HG03064 (cell line): Measurements from ENCODE around the gene RFX8.
"Not testable (repeated sequence)": the region's sequence is repeated elsewhere in the genome, so short reads cannot be mapped to it uniquely, and the experiment has no call there.

ENCODE experiments used
- ATAC-seq: cut with Tn5 transposase; IDR thresholded peaks from one replicate; pipeline ENCODE4 v1.9.1; 2021; ENCODE audit warnings: low read depth; ENCODE audit not compliant: unreplicated experiment

Gene RFX8

DNA sequence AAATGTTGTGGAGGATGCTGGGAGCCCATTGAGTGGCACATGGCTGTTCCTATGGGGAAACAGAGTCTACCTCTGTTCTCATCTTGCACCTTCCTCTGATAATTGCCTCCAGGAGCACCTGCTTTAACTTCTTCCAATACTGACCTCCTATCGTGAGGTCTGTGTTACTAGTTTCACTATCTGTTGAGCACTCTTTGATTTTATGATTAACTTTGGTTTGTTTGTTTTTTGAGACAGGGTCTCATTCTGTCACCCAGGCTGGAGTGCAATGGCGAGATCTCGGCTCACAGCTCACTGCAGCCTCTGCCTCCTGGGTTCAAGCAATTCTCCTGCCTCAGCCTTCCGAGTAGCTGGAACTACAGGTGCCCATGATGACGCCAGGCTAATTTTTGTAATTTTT lies 12.1 kb upstream of the RFX8 start:
- ATAC-seq: no peak

- no peak for ATAC-seq
These were observed 11.4 kb upstream of the RFX8 start for GRCh38 chr2:101486258-101486701.

DNA sequence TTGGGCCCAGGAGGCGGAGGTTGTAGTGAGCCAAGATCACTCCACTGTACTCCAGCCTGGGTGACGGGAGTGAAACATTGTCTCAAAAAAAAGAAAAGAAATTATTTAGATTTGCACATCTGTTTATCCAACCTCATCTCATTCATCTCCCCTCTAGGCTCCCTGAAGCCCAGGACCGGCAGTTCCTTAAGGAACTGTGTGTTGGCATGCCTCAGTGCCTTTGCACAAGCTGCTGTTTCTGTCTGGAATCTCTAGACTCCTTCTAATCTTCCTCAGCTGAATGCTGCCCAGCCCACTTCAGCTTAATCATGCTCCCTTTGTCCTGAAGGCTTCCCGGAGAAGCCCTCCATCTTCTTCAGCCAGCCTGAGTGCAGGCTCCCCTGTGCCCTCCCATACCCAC lies 10.9 kb upstream of the RFX8 start:
- no peak for ATAC-seq

DNA sequence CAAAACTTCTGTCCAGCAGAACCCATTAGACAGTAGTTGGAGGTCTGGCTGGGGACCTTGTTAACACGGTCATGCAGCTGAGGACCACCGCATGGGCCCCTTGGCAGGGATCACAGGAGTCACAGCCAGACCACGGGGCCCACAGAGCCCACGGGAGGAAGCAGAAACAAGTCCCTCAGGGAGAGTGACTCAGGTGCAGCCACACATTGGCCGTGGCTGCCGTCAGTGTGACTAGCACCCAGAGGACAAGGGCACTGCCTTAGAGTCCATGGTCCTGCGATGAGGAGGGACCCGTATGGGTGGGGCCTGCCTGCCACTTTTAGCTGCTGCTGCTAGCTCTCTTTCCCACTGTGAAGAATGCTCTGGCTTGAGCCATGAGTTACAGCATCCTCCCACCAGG lies 5.9 kb upstream of the RFX8 start:
- ATAC-seq: no peak

DNA sequence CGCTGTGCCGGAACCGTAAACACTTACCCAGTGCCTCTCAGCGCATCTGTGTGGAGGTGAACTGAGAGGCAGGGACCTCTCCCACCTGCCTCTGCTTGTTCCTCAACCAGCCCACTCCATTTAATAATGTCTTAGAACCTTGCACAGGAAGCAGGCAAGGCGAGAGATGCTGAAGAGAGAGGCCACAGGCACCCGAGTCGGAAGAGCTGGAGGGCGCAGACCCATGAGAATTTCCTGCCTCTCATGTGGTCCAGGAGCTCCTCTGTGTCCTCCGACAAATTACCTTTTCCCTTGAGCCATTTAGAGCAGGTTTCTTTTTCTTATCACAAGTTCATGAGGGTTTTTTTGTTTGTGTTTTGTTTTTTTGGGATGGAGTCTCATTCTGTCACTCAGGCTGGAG lies 4.9 kb upstream of the RFX8 start:
- ATAC-seq: no peak

- ATAC-seq: no peak
These were observed 4.4 kb upstream of the RFX8 start for GRCh38 chr2:101479328-101479727.

GRCh38 chr2:101478181-101479001 lies 3.5 kb upstream of the RFX8 start:
- ATAC-seq: no peak

GRCh38 chr2:101477556-101477955 lies 2.6 kb upstream of the RFX8 start:
- ATAC-seq: no peak

DNA sequence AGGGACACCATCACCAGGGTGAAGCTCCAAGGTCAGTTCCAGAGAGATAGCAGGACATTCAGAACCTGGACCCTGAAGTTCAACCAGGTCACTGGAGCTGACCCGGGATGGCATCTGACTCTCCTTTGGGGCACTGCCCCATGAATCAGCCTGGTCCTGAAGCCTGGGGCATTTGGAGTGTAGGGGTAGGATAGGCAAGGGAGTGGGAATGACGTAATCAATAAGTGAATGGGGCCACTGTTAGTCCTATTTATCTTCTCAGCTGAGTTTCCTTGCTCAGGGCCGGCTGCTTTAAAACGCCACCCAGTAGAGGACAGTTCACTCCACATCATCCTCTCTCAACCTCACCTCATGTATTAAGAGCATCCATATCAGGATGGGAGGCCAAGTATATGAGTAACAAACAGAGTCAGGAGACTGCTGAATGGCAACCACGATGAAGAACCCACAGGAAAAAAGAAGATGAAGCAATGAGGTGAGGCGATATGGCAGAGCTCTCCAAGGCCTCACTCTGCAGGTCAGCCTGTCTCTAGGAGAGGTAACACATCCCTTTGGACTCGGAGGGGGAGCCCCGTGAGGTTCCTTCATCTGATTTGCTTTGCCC lies 1.8 kb upstream of the RFX8 start:
- ATAC-seq: no peak

DNA sequence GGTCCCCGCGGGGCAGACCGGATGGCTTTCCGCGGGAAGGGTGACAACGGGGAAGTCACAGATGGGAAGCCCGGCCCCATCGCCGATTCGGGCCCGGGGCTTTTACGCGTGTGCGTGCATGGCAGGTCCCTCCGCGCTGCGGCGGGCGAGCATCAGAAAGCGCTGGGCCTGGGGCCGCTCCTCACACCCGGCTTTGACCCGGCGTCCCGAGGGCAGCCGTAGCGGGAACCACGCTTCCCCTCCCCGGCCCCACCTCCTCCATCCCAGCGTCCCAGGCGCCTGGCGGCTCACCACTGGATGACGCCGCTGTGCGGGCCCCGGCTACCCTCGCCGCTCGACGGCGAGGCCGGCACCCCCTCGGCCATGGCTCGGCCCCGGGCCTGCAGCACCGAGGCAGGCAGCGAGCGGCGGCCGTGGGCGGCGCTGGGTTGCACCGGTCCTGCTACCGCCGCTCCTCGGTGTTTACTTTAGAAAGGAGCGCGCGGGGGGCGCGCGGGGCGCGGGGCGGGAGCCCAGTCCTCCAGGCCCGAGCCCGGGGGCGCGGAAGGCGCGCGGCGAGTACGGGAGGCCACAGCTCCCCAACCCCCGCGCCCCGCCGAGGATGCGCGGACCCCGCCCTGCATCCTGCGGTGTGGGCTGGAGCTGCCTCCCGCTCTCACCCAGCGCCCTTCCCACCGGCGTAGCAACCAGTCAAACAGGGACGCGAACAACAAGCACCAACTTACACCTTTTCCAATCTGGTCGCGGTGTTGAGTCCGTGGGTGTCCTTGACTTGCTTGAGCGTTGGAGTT lies 806 bp downstream of the RFX8 start:
- ATAC-seq: no peak

- no peak for ATAC-seq
These were observed 1.4 kb downstream of the RFX8 start for GRCh38 chr2:101473591-101473910.

DNA sequence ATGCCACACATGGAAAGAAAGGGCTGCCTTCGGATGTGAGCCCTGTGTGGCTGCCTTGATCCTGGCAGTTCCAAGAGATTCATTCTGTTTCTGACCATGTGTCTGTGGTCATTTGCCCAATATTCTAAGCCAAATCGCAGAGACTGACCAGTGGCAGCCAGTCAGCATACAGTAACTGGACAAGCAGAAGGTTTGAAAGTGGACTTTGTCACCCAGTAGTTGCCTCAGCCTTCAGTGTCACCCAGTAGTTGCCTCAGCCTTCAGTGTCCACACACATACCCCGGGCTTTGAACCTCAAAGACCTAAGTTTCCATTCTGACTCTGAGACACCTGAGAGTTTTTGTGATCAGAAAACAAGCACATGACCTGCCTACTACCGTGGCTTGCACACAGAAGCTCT lies 5.0 kb downstream of the RFX8 start:
- ATAC-seq: no peak

GRCh38 chr2:101467306-101467705 lies 7.6 kb downstream of the RFX8 start:
- ATAC-seq: no peak

DNA sequence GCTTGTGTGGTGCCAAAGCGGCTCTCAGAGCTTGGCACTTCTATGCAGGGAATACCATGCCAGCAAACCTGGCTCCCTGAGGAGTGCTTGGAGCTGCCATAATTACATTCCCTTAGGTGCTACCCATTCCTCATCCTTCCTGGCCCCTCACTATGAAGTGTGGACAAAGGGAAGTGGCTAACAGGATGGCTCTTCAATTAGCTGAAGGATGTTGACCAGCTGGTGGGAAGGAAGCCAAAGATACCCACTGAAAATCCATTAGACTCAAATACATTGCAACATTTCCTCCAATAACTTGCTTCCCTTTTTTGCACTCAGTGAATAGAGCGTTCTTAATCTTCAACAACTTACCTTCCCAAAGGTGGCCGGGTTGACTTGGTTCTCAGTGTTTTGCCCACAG lies 8.5 kb downstream of the RFX8 start:
- ATAC-seq: no peak

DNA sequence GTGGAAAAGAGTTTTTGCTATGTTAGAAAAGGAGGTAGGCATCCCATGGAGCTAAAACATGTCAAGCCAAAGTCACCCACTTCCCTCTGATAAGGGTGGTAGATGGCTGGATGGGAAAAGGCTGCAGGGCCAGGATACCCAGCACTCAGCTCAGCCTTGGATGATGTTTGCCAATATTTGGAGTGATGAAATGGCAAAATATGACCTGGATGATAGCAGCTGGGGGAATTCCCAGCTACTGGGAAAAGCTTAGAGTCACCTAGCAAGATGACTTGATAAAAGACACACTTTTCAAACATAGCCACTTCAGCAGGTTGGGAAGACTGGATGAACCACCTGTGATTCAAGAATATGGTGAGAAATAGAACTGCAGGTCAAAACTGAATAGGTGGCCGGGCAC lies 10.1 kb downstream of the RFX8 start:
- no peak for ATAC-seq

DNA sequence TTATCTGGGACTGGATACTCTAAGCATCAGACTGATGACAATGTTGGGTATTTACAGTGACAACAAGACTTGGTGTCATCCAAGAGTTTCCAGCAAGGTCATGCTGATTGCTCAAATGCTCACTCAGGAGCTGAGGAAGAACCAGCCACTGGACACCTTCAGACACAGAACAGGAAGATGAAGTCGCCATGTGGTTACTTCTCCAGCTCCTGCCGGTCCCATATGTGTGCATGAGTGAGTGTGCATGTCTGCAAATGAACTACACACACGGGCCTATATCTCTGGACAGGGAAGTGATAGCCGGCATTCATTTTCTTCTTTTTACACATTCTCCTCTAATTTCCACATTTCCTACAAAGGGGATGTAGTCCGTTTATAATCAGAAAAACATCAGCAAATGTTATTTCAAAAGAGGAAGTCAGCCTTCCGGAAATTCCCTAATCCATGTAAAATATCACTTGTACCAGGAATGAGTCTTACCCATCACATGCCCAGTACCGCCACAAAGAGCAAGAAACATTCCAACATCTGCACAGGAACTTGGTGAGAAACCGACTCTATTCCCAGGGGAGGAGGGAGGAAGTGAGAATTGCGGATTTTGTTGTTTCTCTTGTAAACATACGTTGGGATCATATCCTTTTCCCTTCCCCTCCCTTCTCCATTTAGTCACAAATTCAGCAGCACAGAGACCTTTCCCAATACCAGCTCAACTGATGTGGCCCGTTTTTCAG lies 10.8 kb downstream of the RFX8 start:
- ATAC-seq: no peak

DNA sequence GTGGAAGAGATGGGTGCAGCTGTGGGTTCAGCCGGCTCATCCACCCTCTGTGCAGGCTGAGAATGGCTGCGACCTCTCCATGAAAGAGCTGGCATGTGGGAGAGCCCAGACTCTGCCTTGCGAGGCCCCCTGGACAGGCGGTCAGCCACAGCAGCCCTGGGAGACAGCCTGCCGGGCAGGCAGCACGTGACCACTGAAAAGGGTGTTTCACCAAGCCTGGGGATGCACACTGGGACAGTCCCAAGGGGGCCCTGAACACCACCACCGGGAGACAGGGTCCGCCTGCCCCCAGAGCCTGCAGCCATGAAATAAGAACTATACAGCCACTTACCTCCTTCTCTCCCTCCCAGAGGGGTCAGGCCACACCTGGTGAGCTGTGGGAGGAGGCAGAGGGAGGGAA lies 11.5 kb downstream of the RFX8 start:
- no peak for ATAC-seq

- no peak for ATAC-seq
These were observed 13.5 kb downstream of the RFX8 start for GRCh38 chr2:101461381-101461780.

DNA sequence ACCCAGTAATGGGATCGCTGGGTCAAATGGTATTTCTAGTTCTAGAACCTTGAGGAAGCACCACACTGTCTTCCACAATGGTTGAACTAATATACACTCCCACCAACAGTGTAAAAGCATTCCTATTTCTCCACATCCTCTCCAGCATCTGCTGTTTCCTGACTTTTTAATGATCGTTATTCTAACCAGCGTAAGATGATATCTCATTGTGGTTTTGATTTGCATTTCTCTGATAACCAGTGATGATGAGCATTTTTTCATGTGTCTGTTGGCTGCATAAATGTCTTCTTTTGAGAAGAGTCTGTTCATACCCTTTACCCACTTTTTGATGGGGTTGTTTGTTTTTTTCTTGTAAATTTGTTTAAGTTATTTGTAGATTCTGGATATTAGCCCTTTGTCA lies 20.5 kb downstream of the RFX8 start:
- not testable (repeated sequence) for ATAC-seq

DNA sequence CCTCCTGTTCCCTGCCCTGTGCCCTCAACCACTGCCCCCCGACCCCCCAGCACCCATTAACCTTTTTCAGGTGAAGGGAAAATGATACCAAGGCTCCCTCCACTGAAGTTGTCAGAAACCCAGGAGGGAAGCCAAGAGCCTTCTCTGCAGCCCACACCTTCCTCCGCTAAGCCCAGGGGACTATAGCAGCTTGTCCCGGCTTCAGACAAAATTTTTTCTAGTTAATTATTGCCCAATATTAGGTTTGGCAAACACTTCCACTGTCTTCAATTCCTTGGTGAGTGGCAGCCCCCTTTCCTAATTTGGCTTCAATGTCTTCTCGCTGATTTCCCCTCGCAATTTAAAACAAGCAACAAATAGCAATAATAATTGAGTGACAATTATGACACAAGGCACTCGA lies 23.9 kb downstream of the RFX8 start:
- no peak for ATAC-seq

GRCh38 chr2:101446869-101447268 lies 28.0 kb downstream of the RFX8 start:
- no peak for ATAC-seq
